ENCODE data around the gene MAPK10. TPM values are rescaled to one million over a fixed set of nuclear protein-coding genes. Genes with fewer than 3 reads are reported as not detected.

The MAPK10 gene
- polyA plus RNA-seq, 3 donors: 0.36 TPM; not detected in 2

- H3K27ac ChIP-seq (ENCODE audit: low read depth in 1 of 2, low read length in 2 of 2): no peak overlapping the region
- no peak overlapping the region for H2AFZ ChIP-seq (ENCODE audit: insufficient read depth, low read depth, low read length, poor library complexity, severe bottlenecking)
- no peak overlapping the region for H3K4me3 ChIP-seq (replicated peaks in 1 of 3; ENCODE audit: low read depth in 2 of 3, low read length in 3 of 3)
- Mint-ChIP-seq H3K36me3 (no peaks in the 10 kb centered on the region), H3K27me3 (ENCODE audit: low read depth in 3 of 3) (peaks cover 0 to 4% (median 0%) of the 10 kb centered on the region in 3 donors), H3K4me3 (no peak overlapping the region), H3K4me1 (peaks cover 11% of the 10 kb centered on the region), H3K27ac (no peak overlapping the region), H3K9me3 (peaks cover 0 to 11% (median 5%) of the 10 kb centered on the region in 7 donors)
- H3K9ac ChIP-seq (ENCODE audit: insufficient read depth, low read length, poor library complexity, severe bottlenecking): no peak overlapping the region
- no peaks in the 10 kb centered on the region for H4K20me1 ChIP-seq (ENCODE audit: insufficient read depth, low read length)
- H3K4me1 ChIP-seq (ENCODE audit: control insufficient read depth in 1 of 2, insufficient read depth in 2 of 2, low read length in 2 of 2): peaks cover 8 to 9% of the 10 kb centered on the region in 2 donors
- intact Hi-C loops (cut with micrococcal nuclease): no loop called here
- peaks cover 0 to 5% of the 10 kb centered on the region in 2 donors for H3K9me3 ChIP-seq (replicated peaks in 1 of 2; ENCODE audit: control insufficient read depth in 1 of 2, insufficient read depth in 1 of 2, low read length in 2 of 2)
- no peak overlapping the region for H3K4me2 ChIP-seq (replicated peaks; ENCODE audit: extremely low read depth, low read length, poor library complexity, severe bottlenecking)
- no peak for TF ChIP-seq CTCF (IDR thresholded peaks at IDR 0.05)
- no peaks in the 10 kb centered on the region for H3K27me3 ChIP-seq (ENCODE audit: control insufficient read depth in 2 of 2, insufficient read depth in 2 of 2, low read length in 2 of 2)
- H3K79me2 ChIP-seq (ENCODE audit: insufficient read depth, low read length): no peaks in the 10 kb centered on the region
- DNase-seq: no peak
- H3K36me3 ChIP-seq (replicated peaks in 1 of 2; ENCODE audit: control insufficient read depth in 1 of 2, insufficient read depth in 2 of 2, low read length in 2 of 2): no peaks in the 10 kb centered on the region
These were observed 339.9 kb downstream of the MAPK10 start for GRCh38 chr4:86019906-86020305.

- no peak for TF ChIP-seq CTCF (IDR thresholded peaks at IDR 0.05)
- Histone ChIP-seq H3K79me2 (ENCODE audit: insufficient read depth, low read length) (no peaks in the 10 kb centered on the region), H3K4me1 (ENCODE audit: control insufficient read depth in 1 of 2, insufficient read depth in 2 of 2, low read length in 2 of 2) (peaks cover 3 to 4% of the 10 kb centered on the region in 2 donors), H3K36me3 (replicated peaks in 1 of 2; ENCODE audit: control insufficient read depth in 1 of 2, insufficient read depth in 2 of 2, low read length in 2 of 2) (no peaks in the 10 kb centered on the region), H3K4me3 (replicated peaks in 1 of 3; ENCODE audit: low read depth in 2 of 3, low read length in 3 of 3) (no peak overlapping the region), H3K9me3 (replicated peaks in 1 of 2; ENCODE audit: control insufficient read depth in 1 of 2, insufficient read depth in 1 of 2, low read length in 2 of 2) (peaks cover 0 to 5% of the 10 kb centered on the region in 2 donors), H2AFZ (ENCODE audit: insufficient read depth, low read depth, low read length, poor library complexity, severe bottlenecking) (no peak overlapping the region), H4K20me1 (ENCODE audit: insufficient read depth, low read length) (no peaks in the 10 kb centered on the region), H3K4me2 (replicated peaks; ENCODE audit: extremely low read depth, low read length, poor library complexity, severe bottlenecking) (no peak overlapping the region), H3K9ac (ENCODE audit: insufficient read depth, low read length, poor library complexity, severe bottlenecking) (no peak overlapping the region), H3K27me3 (ENCODE audit: control insufficient read depth in 2 of 2, insufficient read depth in 2 of 2, low read length in 2 of 2) (no peaks in the 10 kb centered on the region), H3K27ac (ENCODE audit: low read depth in 1 of 2, low read length in 2 of 2) (no peak overlapping the region)
- Mint-ChIP-seq H3K36me3 (no peaks in the 10 kb centered on the region), H3K27ac (no peak overlapping the region), H3K4me3 (no peak overlapping the region), H3K27me3 (ENCODE audit: low read depth in 3 of 3) (peaks cover 0 to 4% (median 0%) of the 10 kb centered on the region in 3 donors), H3K9me3 (peaks cover 0 to 11% (median 5%) of the 10 kb centered on the region in 7 donors), H3K4me1 (peaks cover 5% of the 10 kb centered on the region)
- intact Hi-C loops (cut with micrococcal nuclease): no loop called here
- WGBS (ENCODE audit: insufficient coverage): no CpG with 5 or more reads among the region's 1 CpG
- no peak for DNase-seq
These were observed 340.5 kb downstream of the MAPK10 start for GRCh38 chr4:86019362-86019761.
